GM18511 (cell line): Measurements from ENCODE around the gene ING1.
A peak's percentile ranks its signal among the peaks of the same experiment; 100 is the strongest.
"Not testable (repeated sequence)": the region's sequence is repeated elsewhere in the genome, so short reads cannot be mapped to it uniquely, and the experiment has no call there.

Source experiments
- ATAC-seq: cut with Tn5 transposase; IDR thresholded peaks from one replicate; pipeline ENCODE4 v1.9.1; 2021; ENCODE audit warnings: mild to moderate bottlenecking, moderate library complexity; ENCODE audit not compliant: unreplicated experiment

Gene ING1

DNA sequence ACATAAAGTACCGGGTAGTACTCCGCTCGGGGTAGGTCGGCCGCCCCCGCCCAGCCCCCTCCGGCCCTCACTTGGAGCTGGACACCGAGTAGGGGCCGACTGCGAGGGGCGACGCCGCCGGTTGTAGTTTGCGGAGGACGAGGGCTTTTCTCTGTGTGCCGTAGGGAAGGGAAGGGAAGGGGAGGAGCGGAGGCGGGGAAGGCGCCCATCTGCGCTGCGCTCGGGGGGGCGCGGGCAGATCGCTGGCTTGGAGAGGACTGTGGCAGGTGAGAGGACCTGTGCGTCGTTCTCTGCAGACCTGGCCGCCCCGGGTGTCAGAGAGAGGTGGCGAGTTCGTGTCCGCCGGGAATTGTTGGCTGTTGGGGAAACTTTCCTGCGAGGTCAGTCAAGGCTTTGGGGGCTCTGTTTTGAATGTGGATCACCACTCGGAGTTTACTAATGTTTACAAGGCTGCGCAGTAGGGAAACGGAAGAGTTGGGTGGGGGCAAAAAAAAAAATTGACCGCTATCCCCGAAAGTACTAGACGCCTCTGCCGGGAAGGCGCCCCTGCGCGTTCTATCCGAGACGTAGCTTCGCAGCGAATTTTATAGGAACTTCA lies 1.4 kb downstream of the ING1 start:
- ATAC-seq = no peak

DNA sequence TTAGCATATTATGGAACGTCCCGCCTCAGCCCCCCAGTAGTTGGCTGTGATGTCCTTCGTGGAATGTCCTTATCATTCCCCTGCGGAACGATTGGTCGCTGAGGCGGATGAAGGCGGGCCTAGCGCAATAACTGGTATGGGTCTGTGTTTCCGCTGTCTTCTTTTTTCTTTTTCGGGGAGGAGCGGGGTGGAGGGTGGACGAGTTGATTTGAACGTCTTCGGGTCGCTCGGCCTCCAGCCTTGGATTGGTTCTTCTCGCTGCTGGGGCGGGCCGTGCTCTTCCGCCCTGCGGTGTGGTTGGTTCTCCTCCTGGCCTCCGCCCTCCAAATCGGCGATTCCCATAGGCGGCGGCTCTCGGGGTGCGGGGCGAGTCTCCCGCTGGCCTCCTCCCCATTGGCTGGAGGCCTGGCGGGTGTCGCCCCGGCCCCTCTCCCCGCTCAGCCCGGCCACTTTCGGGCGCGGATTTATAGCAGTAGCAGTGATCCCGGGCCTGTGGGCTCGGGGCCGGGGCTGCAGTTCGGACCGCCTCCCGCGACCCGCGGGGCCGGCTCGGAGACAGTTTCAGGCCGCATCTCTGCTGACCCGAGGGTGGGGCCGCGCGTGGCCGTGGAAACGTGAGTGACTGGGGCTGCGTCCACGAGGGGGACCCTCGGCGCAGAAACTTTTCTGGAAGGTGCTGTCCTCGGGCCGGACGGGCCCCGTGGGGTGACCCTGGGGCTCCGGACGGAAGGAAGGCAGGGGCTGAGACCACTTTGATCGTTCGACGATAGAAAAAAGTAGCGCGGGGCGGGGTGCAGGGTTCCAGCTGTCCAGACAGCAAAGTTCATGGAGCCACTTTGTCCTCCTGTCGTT lies 2.1 kb downstream of the ING1 start:
- peak; percentile 64 for ATAC-seq

DNA sequence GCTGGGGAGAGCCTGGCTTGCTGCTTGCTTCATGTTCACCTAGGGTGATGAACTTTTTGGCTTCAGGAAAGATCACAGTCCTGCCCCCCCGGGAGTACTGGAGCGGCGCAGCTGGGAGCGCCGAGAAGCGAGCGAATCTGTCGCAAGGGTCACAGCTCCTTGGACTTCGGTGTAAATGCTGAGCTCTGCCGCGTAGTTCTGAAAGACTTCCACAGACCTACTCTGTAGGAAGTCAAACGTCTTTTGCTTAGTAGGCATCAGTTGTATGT lies 2.7 kb downstream of the ING1 start:
- no peak for ATAC-seq

DNA sequence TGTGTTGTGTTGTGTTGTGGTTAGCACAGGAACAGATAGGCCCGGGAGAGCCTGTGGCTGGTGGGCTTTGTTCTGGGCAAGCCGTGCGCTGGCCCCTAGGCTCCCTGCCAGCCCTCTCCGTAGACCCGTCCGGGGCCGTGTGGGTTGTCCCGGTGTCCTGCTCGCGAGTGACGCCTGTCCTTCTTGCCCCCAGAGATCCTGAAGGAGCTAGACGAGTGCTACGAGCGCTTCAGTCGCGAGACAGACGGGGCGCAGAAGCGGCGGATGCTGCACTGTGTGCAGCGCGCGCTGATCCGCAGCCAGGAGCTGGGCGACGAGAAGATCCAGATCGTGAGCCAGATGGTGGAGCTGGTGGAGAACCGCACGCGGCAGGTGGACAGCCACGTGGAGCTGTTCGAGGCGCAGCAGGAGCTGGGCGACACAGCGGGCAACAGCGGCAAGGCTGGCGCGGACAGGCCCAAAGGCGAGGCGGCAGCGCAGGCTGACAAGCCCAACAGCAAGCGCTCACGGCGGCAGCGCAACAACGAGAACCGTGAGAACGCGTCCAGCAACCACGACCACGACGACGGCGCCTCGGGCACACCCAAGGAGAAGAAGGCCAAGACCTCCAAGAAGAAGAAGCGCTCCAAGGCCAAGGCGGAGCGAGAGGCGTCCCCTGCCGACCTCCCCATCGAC lies 5.7 kb downstream of the ING1 start:
- no peak for ATAC-seq

DNA sequence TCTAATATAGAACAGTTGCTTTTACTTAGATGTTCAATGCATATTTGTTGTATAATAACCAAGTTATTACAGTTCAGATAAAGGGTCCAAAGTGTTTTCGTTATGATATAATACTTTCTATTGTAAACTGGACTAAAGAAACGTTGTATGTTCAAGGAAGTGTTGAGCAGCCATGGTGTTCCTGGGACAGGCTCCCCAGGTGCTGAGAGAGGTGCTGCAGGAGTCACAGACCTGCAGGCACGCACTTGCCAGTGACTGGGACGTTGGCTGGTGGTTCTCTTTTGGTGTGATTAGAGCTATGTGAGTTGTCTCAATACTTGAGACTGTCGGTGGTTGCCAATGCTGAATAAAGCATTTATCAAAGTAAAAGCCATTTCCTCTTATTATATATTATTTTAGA lies 9.5 kb downstream of the ING1 start:
- ATAC-seq = no peak

DNA sequence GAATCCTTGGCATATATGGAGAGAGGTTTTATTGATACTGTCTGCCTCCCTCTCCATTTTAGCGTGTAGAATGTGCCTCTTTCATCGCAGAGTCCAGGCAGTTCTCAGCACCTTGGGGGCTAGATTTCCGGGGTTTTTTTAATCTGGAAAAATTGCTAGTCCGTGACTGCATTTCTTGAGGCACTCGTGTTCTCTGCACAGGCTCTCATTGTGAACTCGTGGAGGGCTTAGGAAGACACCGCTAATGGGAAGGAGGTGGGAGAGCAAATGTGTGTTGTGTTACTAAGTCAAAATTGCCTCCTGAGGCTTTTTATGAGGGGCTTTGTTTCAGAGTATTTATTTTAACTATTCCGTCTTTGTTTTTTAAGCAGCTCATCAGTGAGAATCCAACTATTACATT lies 10.1 kb downstream of the ING1 start:
- ATAC-seq = no peak

DNA sequence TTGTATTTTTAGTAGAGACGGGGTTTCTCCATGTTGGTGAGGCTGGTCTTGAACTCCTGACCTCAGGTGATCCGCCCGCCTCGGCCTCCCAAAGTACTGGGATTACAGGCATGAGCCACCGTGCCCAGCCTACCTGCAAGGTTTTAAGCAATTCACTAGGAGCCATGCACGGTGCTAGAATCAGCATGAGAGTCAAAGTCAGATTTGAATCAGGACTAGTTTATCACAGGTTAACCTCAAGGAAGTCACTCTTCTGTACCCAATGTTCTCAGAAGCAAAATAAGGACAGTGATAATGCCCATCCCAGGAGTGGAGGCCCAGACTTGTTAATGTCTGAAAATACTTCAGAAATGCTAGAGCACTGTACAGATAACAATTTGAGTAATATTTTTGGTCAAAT lies 12.7 kb downstream of the ING1 start:
- not testable (repeated sequence) for ATAC-seq

DNA sequence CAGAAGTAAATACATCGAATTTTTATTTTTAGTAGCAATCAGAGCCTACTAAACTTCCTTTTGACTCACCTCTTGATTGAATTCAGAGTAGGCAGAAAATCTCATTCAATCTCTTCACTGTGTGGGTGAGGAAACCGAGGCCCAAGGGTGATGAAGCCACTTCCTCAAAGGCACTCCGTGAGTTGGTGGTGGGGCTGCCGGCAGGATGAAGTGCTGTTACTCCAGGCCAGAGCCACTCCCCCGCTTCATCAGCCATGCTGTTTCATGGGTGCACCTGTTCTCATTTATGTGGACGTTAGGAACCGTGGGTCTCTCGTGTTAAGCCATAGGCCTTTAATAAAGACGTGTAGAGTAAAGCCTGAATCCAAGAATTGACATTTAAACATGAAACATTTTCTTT lies 13.2 kb downstream of the ING1 start:
- peak; percentile 70 for ATAC-seq

DNA sequence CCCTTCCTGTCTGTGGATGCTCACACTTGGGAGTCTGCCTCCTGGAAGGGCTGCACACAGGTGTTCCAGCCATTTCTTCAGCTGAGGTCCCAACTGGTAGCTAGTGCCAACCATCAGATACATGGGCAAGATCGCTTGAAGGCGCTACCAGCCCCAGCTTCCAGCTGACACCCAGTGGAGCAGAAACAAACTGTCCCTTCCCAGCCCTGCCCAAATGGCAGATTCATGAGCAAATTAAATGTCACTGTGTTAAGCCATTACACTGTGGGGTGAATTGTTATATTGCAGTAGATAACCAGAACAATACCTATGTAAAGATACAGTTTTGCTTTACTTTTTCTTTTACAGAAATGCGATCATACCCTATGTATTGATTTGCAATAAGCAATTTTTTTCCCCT lies 17.6 kb downstream of the ING1 start:
- ATAC-seq = no peak

DNA sequence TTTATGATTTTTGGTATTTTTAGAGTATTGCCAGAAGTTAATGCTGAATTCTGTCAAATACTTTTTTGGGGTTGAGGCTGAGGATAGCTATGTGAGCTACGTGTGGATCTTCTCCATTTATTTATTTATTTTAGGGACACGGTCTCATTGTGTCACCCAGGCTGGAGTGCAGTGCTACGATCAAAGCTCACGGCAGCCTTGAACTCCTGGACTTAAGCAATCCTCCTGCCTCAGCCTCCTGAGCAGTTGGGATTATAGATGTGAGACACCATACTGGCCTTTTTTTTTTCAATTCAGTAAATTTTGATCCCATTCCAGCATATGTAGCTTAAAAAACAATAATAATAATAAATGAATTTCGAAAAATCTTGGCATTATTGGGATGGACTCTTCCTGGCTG lies 21.1 kb downstream of the ING1 start:
- no peak for ATAC-seq

DNA sequence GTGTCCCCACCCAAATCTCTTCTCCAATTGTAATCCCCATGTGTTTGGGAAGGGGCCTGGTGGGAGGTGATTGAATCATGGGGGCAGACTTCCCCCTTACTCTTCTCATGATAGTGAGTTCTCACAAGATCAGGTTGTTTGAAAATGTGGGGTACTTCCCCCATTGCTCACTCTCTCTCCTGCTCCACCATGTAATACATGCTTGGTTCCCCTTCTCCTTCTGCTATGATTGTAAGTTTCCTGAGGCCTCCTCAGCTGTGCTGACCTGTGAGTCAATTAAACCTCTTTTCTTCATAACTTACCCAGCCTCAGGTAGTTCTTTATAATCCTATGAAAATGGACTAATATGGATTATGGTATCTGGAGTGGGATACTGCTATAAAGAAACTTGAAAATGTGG lies 24.1 kb downstream of the ING1 start:
- no peak for ATAC-seq

DNA sequence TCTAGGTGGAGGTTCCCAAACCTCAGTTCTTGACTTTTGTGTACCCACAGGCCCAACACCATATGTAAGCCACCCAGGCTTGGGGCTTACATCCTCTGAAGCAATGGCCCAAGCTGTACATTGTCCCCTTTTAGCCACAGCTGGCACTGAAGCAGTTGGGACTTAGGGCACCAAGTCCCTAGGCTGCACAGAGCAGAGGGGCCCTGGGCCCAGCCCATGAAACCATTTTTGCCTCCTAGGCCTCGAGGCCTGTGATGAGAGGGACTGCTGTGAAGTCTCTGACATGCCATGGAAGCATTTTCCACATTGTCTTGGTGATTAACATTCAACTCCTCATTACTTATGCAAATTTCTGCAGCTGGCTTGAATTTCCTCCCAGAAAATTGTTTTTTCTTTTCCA lies 30.2 kb downstream of the ING1 start:
- ATAC-seq = no peak

DNA sequence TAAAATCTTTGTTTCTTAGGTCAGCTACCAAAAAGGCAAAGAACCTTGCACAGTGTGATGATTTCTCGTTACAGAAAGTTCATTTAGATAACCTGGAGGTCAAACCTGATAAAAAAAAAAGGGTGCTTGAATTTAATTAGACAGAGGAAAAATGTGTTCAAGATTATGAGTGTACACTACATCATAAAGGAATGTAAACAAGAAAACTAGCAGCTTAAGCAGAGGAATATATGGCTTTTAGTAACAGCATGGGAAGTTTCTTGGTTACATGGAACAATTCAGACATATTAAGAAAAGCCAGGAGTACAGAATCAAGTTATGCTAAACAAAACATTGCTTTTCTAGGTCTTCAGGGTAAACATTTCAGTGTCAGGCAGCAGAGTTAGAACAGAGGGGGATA lies 32.9 kb downstream of the ING1 start:
- ATAC-seq = no peak

DNA sequence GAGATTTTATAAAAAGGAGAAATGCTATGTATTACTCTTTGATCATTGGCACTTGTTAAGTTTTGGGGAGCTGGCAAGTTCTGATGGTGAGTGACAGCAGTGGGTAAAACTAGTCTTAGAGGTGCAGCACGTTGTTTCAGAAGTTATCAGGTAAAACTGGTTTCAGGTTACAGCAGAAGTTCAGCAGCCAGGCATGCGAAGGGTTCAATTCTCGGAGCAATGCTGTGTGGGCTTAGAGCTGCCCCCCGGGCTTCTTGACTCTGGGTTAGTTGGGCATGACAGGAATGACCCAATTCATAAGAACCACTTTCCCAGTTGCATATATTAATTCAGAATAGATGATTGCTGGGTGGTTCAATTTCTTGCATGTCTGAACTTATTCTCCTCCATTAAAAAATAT lies 34.8 kb downstream of the ING1 start:
- ATAC-seq = no peak

DNA sequence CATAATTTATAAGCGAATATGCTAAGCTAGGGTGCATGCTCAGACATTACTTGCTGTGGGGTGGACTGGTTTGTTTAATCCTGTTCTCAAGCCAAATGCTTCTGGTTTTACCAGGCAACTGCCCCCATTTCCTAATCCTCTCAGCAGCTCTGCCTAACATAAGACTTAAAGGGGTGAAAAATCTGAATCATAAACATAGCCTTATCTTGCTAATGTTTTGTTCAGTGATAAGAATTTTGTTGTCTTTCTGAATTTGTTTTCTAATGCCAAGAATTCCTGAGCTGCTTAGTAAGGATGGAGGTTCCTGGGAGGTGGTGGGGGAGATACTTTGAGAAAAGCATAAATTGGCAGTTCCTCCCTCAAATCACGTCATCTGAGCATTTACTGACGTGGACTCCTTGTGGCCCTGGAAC lies 42.7 kb downstream of the ING1 start:
- no peak for ATAC-seq

DNA sequence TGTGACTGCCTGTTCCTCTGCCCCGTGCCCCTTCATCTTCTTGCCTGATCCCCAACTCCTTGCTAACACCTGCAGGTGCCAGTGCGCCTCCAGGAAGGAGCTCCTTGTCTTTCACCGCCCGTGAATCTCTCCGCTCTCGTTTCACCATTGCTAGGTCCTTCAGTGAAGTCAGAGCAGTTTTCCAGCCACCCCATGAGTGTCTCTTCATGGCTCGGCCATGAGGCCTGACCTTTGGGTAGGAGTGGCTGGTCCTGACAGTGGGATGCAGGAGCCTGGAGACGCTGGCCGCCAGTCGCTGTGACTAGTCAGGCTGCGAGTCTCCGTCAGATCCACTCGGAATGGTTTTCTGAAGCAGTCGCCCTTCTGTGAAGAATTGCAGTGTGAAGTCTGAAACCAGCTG lies 43.8 kb downstream of the ING1 start:
- no peak for ATAC-seq

DNA sequence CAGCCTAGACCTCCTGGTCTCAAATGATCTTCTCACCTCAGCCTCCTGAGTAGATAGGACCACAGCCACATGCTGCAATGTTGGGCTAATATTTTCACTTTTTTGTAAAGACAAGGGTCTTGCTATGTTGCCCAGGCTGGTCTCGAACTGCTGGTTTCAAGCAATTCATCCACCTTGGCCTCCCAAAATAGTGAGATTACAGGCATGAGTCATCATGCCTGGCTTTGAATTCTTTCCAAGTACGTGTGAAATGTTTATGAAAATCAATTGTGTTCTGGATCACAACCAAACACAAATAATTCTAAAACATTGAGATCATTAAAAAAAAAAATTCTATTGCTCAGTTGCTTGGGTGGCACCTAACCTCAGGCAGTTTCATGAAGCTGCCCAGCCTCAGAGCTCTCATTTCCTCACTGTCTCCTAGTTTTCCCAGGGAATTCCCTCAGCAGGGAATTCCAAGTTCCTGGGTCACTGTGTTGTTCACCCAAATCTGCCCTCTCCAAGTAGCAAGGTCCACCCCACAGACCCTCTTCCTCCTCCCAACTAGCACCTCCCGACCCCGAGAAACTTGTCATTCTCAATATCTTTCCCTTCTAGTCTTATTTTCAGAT lies 44.8 kb downstream of the ING1 start:
- no peak for ATAC-seq

DNA sequence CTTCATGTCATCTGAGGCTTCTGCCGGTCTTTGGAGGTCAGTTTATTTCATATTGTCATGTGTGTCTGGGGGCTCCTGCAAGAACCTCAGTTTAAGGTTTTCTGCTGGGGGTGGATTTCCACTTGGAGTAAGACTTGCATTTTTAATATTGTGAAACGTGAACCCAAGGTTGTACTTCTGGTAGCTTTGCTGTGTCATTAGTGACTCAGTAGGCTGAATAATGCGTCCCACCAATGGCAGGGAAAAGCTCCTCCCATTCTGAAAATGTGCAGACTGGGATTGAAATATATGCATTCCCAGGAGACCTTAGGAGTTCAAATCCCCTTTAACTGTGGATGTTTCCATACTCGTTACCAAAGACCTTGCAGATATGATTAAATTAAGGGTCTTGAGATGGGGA lies 46.2 kb downstream of the ING1 start:
- no peak for ATAC-seq

DNA sequence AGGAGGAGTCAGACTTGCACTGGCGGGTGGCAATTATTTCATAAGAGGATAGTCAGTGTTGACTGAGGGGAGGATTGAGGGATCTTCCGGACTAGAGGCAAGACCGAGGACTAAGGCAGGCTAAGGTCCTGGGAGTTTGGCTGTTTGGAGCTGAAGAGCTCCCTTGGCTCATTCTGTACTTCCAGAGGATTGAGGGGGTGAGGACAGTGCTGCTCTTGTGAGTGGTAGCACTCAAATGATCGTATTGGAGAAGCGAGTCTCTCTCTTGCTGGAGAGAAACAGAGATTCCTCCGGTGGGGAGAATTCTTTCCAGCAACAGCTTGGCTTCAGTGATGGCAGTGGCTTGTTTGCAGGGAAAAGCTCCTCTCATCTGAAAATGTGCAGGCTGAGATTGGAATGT lies 47.1 kb downstream of the ING1 start:
- no peak for ATAC-seq

DNA sequence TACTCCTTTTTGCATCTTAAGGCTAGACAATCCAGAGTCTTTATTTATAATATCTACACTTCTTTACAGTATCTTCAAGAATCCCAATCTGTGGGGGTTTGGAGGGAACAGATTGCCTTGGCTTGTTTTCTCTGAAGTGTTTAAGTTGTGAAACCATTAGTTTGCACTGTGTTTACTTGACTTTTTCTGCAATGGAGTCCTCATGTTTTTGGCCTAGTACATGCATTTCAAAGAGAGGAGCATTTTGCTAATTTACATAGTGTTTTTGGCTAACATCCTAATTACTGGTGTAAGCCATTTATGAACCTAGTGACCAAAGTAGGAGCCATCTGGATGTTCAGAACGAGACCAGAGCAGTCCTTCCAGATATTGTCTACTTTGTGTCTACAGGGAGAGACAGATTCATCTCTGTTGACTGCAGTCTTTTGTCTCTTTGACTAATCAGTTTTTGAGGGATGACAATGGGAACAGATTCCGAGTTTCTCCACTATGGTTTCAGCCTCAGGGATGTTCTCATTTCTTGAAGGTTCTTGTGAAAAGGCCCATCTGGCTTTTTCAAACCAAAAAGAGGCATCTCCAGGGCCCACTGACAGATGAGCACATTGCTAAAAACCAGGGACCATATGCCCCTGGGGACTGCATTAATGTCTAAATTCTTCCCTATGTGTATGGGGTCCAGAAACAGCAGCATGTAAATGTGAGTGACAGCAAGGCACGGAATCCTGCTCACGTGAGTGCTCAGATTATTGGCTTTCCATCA lies 53.4 kb downstream of the ING1 start:
- ATAC-seq = no peak

DNA sequence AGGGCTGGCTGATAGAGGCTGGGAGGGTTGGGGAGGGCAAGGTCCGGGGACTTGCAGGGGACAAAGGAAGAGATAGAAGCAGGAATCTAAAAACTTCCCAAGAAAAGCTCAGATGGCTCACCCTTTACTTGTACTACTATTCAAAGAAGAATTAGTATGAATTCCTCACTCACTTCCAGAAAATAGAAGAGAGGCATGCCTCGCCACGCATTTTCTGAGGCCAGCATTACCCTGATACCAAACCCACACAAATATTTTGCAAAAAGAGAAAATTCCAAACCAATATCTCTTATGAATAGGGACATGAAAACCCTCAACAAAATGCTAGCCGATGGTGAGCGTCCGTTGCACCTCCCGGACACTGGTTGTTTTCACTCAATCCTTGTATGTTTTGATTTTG lies 54.0 kb downstream of the ING1 start:
- no peak for ATAC-seq
